Activated T-cell treated with anti-CD3 and anti-CD28 coated beads, Interleukin-2, amount 50 U/mL, for 72 hours (primary cell): Measurements from ENCODE around the gene ZNF48. TPM values are rescaled to one million over a fixed set of nuclear protein-coding genes. Genes with fewer than 3 reads are reported as not detected.
A peak's percentile ranks its signal among the peaks of the same experiment; 100 is the strongest.

Source experiments
- ATAC-seq, 2 donors: fragments of 150-1000 bp; cut with Tn5 transposase; replicated peaks in 1 of 2; 2 replicates each; pipeline ENCODE4 v1.10.0; 2021; ENCODE audit warnings: moderate library complexity in 2 of 2, mild to moderate bottlenecking in 1 of 2
- DNase-seq, 2 donors: peaks; one replicate each; pipeline ENCODE4 v3.0.0; 2021 to 2022; ENCODE audit warnings: mixed read lengths in 1 of 2
- H3K27ac Mint-ChIP-seq: one replicate; pipeline ENCODE4 v1.8.0; 2022; ENCODE audit warnings: mild to moderate bottlenecking, moderate library complexity, mixed read lengths
- H3K27me3 Mint-ChIP-seq: one replicate; pipeline ENCODE4 v1.8.0; 2022; ENCODE audit warnings: low read depth, mixed read lengths
- H3K36me3 Mint-ChIP-seq, 2 donors: one replicate each; pipeline ENCODE4 v1.8.0; 2022; ENCODE audit warnings: mixed read lengths in 2 of 2, mild to moderate bottlenecking in 1 of 2; ENCODE audit not compliant: insufficient read depth in 2 of 2
- H3K4me1 Mint-ChIP-seq: one replicate; pipeline ENCODE4 v1.8.0; 2022; ENCODE audit warnings: low read depth, mixed read lengths
- H3K4me3 Mint-ChIP-seq, 2 donors: one replicate each; pipeline ENCODE4 v1.8.0; 2022; ENCODE audit warnings: mild to moderate bottlenecking in 2 of 2, mixed read lengths in 2 of 2, moderate library complexity in 2 of 2
- H3K9me3 Mint-ChIP-seq, 2 donors: one replicate each; pipeline ENCODE4 v1.8.0; 2022; ENCODE audit warnings: mixed read lengths in 2 of 2
- total RNA-seq, 2 donors: library from RNA; stranded (reverse); gene quantifications; one replicate each; pipeline ENCODE4 v1.2.3, GENCODE V29; 2022

The ZNF48 gene
- total RNA-seq, 2 donors from 2014 or later, result 10.5 to 13.1 TPM

DNA sequence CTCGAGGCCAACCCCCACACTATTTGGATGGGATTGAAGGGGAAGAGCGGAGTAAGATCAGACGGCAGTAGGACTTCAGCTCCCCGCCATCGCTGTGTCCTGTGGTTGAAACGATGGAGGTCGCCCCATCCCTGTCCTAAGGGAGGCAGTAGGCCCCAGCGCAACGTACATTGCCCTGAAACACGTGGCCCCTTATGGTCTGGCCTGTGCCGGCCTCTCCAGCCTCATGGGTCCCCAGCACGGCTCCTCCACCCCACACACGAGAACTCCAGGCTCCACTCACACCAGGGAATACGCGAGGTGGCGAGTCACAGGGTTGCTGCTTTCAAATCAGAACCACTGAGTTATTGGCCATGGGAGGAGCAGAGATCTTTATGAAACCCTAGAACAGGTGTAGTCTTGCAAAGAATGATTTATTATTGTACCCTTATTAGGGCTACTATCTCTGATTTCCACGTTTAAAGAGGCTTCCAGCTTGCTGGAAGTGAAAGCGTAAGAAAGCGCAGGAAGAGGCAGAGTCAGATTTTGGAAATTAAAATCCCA is 35.3 kb downstream of the ZNF48 start:
- Mint-ChIP-seq H3K27ac (no peak overlapping the region), H3K4me3 (no peak overlapping the region), H3K4me1 (peaks cover 27% of the 10 kb centered on the region), H3K9me3 (no peaks in the 10 kb centered on the region), H3K36me3 (peaks cover 10 to 16% of the 10 kb centered on the region in 2 donors), H3K27me3 (no peaks in the 10 kb centered on the region)
- ATAC-seq, result peak; percentile 20 to 25
- DNase-seq, result no peak

DNA sequence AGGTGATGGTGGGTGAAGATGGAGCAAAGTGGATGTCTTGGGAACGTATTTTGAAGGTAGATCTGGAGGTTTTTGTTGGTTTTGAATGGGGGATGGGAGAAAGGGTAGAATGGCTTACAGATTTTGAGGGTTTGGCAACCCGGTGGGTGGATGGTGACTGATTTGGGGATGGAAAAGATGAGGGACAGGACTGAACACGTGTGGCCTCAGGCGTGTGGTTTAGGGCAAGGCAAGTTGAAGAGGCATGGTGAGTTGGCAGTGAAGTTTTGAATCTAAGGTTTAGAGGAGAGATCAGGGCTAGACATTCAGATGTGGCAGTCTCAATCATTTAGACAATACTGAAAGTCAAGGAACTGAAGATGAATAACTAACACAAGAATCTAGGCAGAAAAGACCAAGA is 39.6 kb downstream of the ZNF48 start:
- DNase-seq, result peak; percentile 84 to 86
- Mint-ChIP-seq H3K4me1 (peaks cover 31% of the 10 kb centered on the region), H3K27ac (peak overlapping the region; percentile 66), H3K36me3 (no peaks in the 10 kb centered on the region), H3K9me3 (no peaks in the 10 kb centered on the region), H3K27me3 (no peaks in the 10 kb centered on the region), H3K4me3 (peak overlapping the region; percentile 38 to 54)
- ATAC-seq, result peak; percentile 68 to 71

DNA sequence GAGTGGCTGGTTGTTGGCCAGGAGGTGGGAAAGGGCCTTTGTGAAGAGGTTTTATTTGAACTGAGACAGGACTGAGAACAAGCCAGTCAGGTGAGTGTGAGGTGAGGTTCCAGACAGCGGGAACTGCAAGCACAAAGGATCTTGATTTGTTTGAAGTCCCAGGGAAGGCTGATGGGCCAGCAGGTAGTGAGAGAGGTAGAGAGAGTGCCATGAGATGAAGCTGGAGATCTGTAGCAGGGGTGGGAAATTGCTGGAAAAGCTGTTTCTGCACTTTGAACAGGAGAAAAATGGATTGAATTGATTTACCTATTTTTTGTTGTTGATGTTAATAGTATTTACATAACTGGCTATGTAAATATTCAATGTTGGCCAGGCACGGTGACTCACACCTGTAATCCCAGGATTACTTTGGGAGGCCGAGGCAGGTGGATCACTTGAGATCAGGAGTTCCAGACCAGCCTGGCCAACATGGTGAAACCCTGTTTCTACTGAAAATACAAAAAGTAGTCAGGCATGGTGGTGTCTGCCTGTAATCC is 42.4 kb downstream of the ZNF48 start:
- H3K27ac Mint-ChIP-seq, result no peak overlapping the region

DNA sequence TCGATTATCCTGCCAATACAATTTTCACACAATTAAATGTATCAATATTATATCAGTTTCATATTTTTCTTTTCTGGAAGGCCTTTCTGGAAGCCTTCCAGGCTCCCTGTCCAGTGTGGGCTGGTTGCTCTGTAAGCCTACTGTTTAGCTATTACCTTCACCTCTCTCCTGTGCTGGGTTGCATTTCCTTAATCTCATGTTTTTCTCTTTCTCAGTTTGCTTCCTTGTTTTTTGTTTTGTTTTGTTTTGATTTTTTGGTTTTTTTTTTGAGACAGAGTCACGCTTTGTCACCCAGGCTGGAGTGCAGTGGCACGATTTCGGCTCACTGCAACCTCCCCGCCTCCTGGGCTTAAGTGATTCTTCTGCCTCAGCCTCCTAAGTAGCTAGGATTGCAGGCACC is 43.6 kb downstream of the ZNF48 start:
- H3K9me3 Mint-ChIP-seq, result no peaks in the 10 kb centered on the region
- H3K4me1 Mint-ChIP-seq, result peaks cover 42% of the 10 kb centered on the region
- H3K4me3 Mint-ChIP-seq, result no peak overlapping the region
- no peaks in the 10 kb centered on the region for H3K27me3 Mint-ChIP-seq
- no peak for DNase-seq
- no peak for ATAC-seq
- H3K27ac Mint-ChIP-seq, result no peak overlapping the region
- H3K36me3 Mint-ChIP-seq, result peaks cover 3 to 12% of the 10 kb centered on the region in 2 donors

More for the DNA sequence above, 42.4 kb downstream of the ZNF48 start:
- ATAC-seq (no peak), DNase-seq (no peak)
- Mint-ChIP-seq H3K9me3 (no peaks in the 10 kb centered on the region), H3K27me3 (no peaks in the 10 kb centered on the region), H3K36me3 (peaks cover 0 to 3% of the 10 kb centered on the region in 2 donors), H3K4me1 (peaks cover 36% of the 10 kb centered on the region), H3K4me3 (no peak overlapping the region)

DNA sequence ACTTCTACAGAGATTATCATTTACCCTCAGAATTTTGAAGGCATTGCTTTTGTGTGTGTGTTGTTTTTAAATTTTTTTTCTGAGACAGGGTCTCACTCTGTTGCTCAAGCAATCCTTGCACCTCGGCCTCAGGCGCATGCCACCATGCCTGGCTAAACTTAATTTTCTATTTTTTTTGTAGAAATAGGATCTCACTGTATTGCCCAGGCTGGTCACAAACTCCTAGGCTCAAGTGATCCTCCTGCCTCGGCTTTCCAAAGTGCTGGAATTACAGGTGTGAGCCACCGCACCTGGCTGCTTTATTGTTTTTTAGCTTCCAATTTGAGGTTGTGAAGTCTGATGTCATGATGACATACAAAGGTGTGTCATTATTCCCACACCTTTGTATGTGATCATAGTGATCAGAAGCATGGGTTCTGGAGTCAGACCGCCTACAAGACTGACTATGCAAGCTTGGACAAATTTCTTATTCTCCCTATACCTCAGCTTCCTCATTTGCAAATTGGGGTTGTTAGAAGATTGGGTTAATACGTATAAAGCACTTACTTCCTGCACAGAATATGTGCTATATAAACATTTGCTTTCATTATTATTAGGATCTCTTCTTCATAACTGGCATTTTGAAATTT is 44.6 kb downstream of the ZNF48 start:
- no peak for ATAC-seq
- DNase-seq, result no peak
- Mint-ChIP-seq H3K4me1 (peaks cover 42% of the 10 kb centered on the region), H3K4me3 (no peak overlapping the region), H3K27ac (no peak overlapping the region), H3K36me3 (peaks cover 6 to 21% of the 10 kb centered on the region in 2 donors), H3K9me3 (no peaks in the 10 kb centered on the region), H3K27me3 (no peaks in the 10 kb centered on the region)

DNA sequence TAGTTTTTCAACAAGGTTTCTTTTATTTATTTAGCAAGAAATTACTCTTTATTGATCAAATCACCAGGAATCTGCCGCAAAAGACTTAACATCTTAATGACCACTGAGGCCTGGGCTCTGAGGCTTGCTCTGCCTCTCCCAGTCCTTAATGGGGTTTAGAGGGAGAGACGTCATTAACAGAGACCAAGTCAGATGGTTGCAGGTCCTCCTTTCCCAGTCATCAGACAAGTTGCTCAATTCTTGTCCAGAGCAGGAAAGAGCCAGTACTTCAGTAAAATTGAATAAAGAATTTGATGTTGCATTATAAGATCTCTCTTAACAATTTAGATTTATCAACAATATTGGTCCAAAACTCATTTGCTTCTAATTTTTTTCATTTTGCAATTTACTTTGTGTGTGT is 48.4 kb downstream of the ZNF48 start:
- peak overlapping the region; percentile 68 for H3K27ac Mint-ChIP-seq

GRCh38 chr16:30444231-30445148 is 49.3 kb downstream of the ZNF48 start:
- DNase-seq, result no peak
- H3K4me3 Mint-ChIP-seq, result peak overlapping the region; percentile 90 to 92
- H3K4me1 Mint-ChIP-seq, result peaks cover 41% of the 10 kb centered on the region
- peaks cover 12 to 31% of the 10 kb centered on the region in 2 donors for H3K36me3 Mint-ChIP-seq
- H3K27me3 Mint-ChIP-seq, result no peaks in the 10 kb centered on the region
- peaks cover 0 to 3% of the 10 kb centered on the region in 2 donors for H3K9me3 Mint-ChIP-seq
- peak overlapping the region; percentile 68 for H3K27ac Mint-ChIP-seq
- ATAC-seq, result no peak

More for the DNA sequence above, 48.4 kb downstream of the ZNF48 start:
- no peak for DNase-seq
- Mint-ChIP-seq H3K36me3 (peaks cover 12 to 31% of the 10 kb centered on the region in 2 donors), H3K4me3 (peak overlapping the region; percentile 90 to 92), H3K9me3 (peaks cover 0 to 3% of the 10 kb centered on the region in 2 donors), H3K4me1 (peaks cover 38% of the 10 kb centered on the region), H3K27me3 (no peaks in the 10 kb centered on the region)
- ATAC-seq, result no peak

GRCh38 chr16:30445149-30445407 is 49.9 kb downstream of the ZNF48 start:
- no peaks in the 10 kb centered on the region for H3K27me3 Mint-ChIP-seq
- peak overlapping the region; percentile 90 to 92 for H3K4me3 Mint-ChIP-seq
- no peak for DNase-seq
- H3K9me3 Mint-ChIP-seq, result peaks cover 0 to 3% of the 10 kb centered on the region in 2 donors
- peaks cover 12 to 31% of the 10 kb centered on the region in 2 donors for H3K36me3 Mint-ChIP-seq
- H3K27ac Mint-ChIP-seq, result peak overlapping the region; percentile 48
- ATAC-seq, result no peak
- H3K4me1 Mint-ChIP-seq, result peaks cover 44% of the 10 kb centered on the region

DNA sequence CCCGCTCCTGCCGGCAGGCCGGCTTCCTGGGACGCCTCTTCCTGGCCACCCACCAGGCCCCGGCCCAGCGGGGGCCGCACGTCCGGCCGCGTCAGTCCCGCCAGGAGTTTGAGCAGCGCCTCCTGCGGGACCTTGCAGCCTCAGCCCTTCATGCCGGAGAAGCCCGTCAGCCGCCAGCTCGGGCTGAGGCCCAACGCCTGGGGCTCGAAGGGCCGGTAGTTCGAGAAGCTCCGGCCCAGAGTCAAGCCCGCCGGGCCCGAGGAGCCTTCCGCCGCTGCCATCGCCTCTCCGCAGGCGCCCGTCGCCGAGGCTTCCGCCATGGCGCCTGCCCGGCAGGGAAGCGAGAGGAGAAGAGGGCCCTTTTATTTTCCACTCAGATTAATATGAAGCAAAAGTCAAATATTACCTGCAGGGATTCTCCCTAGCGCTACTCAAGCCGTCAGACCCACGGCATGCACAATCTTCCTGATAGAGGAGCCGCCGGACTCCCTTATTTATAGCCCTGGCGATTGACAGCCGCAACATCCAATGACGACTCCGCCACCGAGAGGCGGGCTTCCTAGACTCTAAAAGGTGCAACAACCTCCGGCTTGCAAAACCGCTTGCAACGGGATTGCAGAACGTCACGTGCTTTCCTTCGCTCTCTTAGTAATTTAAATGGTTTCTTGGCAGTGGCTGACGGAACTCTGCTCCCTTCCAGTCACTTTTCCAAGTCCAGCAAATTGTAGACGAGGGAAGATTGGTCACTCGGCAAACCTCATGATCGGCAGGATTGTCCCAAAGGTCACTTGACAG is 50.4 kb downstream of the ZNF48 start, which contains the start of gene SEPHS2:
Gene SEPHS2, minus strand, starts transcription at position 467 of the 795 bp plus-strand sequence. Its CDS starts 147 bp downstream, at position 320.
- H3K4me1 Mint-ChIP-seq, result peaks cover 49% of the 10 kb centered on the region

GRCh38 chr16:30446203-30446595 is 51.0 kb downstream of the ZNF48 start:
- Mint-ChIP-seq H3K4me1 (peaks cover 55% of the 10 kb centered on the region), H3K4me3 (peak overlapping the region; percentile 90 to 92), H3K27me3 (no peaks in the 10 kb centered on the region), H3K27ac (peak overlapping the region; percentile 99), H3K9me3 (peaks cover 0 to 3% of the 10 kb centered on the region in 2 donors), H3K36me3 (peaks cover 12 to 31% of the 10 kb centered on the region in 2 donors)
- no peak for ATAC-seq
- no peak for DNase-seq

More for the DNA sequence above, 50.4 kb downstream of the ZNF48 start, which contains the start of gene SEPHS2:
- Mint-ChIP-seq H3K36me3 (peaks cover 12 to 31% of the 10 kb centered on the region in 2 donors), H3K27ac (peak within 1 kb of the TSS; percentile 99), H3K4me3 (peak within 1 kb of the TSS; percentile 90 to 92), H3K9me3 (peaks cover 0 to 3% of the 10 kb centered on the region in 2 donors), H3K27me3 (no peaks in the 10 kb centered on the region)
- DNase-seq (peak; percentile 94 to 96), ATAC-seq (peak; percentile 89 to 95)

- DNase-seq, result no peak
- H3K36me3 Mint-ChIP-seq, result peaks cover 12 to 27% of the 10 kb centered on the region in 2 donors
- H3K27ac Mint-ChIP-seq, result no peak overlapping the region
- no peak overlapping the region for H3K4me3 Mint-ChIP-seq
- peaks cover 0 to 3% of the 10 kb centered on the region in 2 donors for H3K9me3 Mint-ChIP-seq
- peaks cover 57% of the 10 kb centered on the region for H3K4me1 Mint-ChIP-seq
- no peaks in the 10 kb centered on the region for H3K27me3 Mint-ChIP-seq
- ATAC-seq, result no peak
Measured at GRCh38 chr16:30447512-30448226, 52.4 kb downstream of the ZNF48 start.

DNA sequence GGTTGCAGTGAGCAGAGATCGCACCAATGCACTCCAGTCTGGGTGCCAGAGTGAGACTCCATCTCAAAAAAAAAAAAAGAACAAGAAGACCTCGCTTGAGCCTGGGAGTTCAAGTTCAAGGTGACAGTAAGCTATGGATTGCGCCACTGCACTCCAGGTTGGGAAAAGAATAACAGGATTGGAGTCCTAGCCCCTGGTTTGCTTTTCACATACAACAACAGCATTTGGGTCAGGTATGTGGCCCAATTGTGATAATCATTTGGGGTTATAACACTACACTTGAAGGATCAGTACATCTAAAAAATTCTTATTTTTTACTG is 53.9 kb downstream of the ZNF48 start:
- no peak for ATAC-seq
- no peak for DNase-seq
- H3K4me1 Mint-ChIP-seq, result peaks cover 57% of the 10 kb centered on the region
- no peak overlapping the region for H3K27ac Mint-ChIP-seq
- H3K36me3 Mint-ChIP-seq, result peaks cover 9 to 16% of the 10 kb centered on the region in 2 donors
- peaks cover 0 to 3% of the 10 kb centered on the region in 2 donors for H3K9me3 Mint-ChIP-seq
- no peak overlapping the region for H3K4me3 Mint-ChIP-seq
- no peaks in the 10 kb centered on the region for H3K27me3 Mint-ChIP-seq
